Fibroblast of the aortic adventitia (primary cell): ENCODE data around the gene KRTAP5-5. TPM values are rescaled to one million over a fixed set of nuclear protein-coding genes. Genes with fewer than 3 reads are reported as not detected.
"Not testable (repeated sequence)": the region's sequence is repeated elsewhere in the genome, so short reads cannot be mapped to it uniquely, and the experiment has no call there.

ENCODE experiments used
- DNase-seq: peaks from one replicate; pipeline ENCODE4 v3.0.0-alpha.2; 2010; ENCODE audit warnings: low read depth
- H3K4me3 ChIP-seq: 2 replicates; pipeline ENCODE4 v1.5.1; 2011; ENCODE audit warnings: low read depth, mild to moderate bottlenecking, control low read depth, low read length, moderate library complexity
- CTCF ChIP-seq: IDR thresholded peaks from 2 replicates; pipeline ENCODE4 v1.5.1; 2011; ENCODE audit warnings: mild to moderate bottlenecking, low read length, control low read depth, inconsistent platforms; ENCODE audit not compliant: insufficient read depth
- total RNA-seq: library from RNA; depleted of rRNA; stranded (reverse); fragments of >200 nt; gene quantifications from 2 replicates; pipeline ENCODE4 v1.2.3, GENCODE V29; 2012; ENCODE audit warnings: low replicate concordance

Gene KRTAP5-5
- total RNA-seq, 1 donor = not detected

GRCh38 chr11:1645357-1645821 is 15.8 kb downstream of the KRTAP5-5 start:
- H3K4me3 ChIP-seq = no peak overlapping the region
- no peak for DNase-seq
- TF ChIP-seq CTCF = no peak

- not testable (repeated sequence) for DNase-seq, H3K4me3 ChIP-seq
These were observed 17.0 kb downstream of the KRTAP5-5 start for GRCh38 chr11:1646540-1646939.

GRCh38 chr11:1647901-1648652 is 18.5 kb downstream of the KRTAP5-5 start:
- DNase-seq = no peak
- TF ChIP-seq CTCF = no peak

GRCh38 chr11:1648653-1649420 is 19.3 kb downstream of the KRTAP5-5 start:
- DNase-seq = no peak
- TF ChIP-seq CTCF = no peak
- no peak overlapping the region for H3K4me3 ChIP-seq

More at GRCh38 chr11:1647901-1648652, 18.5 kb downstream of the KRTAP5-5 start:
- no peak overlapping the region for H3K4me3 ChIP-seq

GRCh38 chr11:1650034-1650917 is 20.7 kb downstream of the KRTAP5-5 start:
- no peak for TF ChIP-seq CTCF
- no peak overlapping the region for H3K4me3 ChIP-seq

GRCh38 chr11:1650918-1651262 is 21.3 kb downstream of the KRTAP5-5 start:
- no peak overlapping the region for H3K4me3 ChIP-seq
- DNase-seq = no peak
- no peak for TF ChIP-seq CTCF

More at GRCh38 chr11:1650034-1650917, 20.7 kb downstream of the KRTAP5-5 start:
- DNase-seq = no peak
